Measurements from ENCODE around the gene HFE. TPM values are rescaled to one million over a fixed set of nuclear protein-coding genes. Genes with fewer than 3 reads are reported as not detected.

HFE gene
- total and polyA plus RNA-seq, 2 of the 13 experiments (the other 11 are each of a cell fraction or from before 2014, with no cell fraction given), result 3.7 to 6.3 TPM

- TF ChIP-seq KDM5A (IDR thresholded peaks at IDR 0.05; ENCODE audit: borderline replicate concordance, low read length), result no peak; the same call in 1 of the 2 replicates
- TF ChIP-seq ZNF460 (CRISPR knock-in tag; IDR thresholded peaks at IDR 0.05; ENCODE audit: borderline replicate concordance), result no peak
- TF ChIP-seq ELF1 (CRISPR knock-in tag; IDR thresholded peaks at IDR 0.05), result no peak
- TF ChIP-seq ELF3 (CRISPR knock-in tag; IDR thresholded peaks at IDR 0.05), result no peak
- TF ChIP-seq ZNF431 (CRISPR knock-in tag; IDR thresholded peaks at IDR 0.05; ENCODE audit: borderline replicate concordance, low read depth), result no peak
- no peak for TF ChIP-seq ZNF235 (CRISPR knock-in tag; IDR thresholded peaks at IDR 0.05; ENCODE audit: borderline replicate concordance)
- TF ChIP-seq, protein P1, sequence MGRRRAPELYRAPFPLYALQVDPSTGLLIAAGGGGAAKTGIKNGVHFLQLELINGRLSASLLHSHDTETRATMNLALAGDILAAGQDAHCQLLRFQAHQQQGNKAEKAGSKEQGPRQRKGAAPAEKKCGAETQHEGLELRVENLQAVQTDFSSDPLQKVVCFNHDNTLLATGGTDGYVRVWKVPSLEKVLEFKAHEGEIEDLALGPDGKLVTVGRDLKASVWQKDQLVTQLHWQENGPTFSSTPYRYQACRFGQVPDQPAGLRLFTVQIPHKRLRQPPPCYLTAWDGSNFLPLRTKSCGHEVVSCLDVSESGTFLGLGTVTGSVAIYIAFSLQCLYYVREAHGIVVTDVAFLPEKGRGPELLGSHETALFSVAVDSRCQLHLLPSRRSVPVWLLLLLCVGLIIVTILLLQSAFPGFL (CRISPR knock-in tag; IDR thresholded peaks at IDR 0.05), result 0 out of 2 replicates have a peak, but pooled peaks have one; percentile 42
- 0 out of 2 replicates have a peak, but pooled peaks have one; percentile 25 for TF ChIP-seq ISL2 (CRISPR knock-in tag; IDR thresholded peaks at IDR 0.05)
- peak; percentile 57 for TF ChIP-seq KDM2A (CRISPR knock-in tag; IDR thresholded peaks at IDR 0.05; ENCODE audit: borderline replicate concordance, low read depth)
- no peak for TF ChIP-seq ZNF558 (CRISPR knock-in tag; IDR thresholded peaks at IDR 0.05; ENCODE audit: borderline replicate concordance)
- TF ChIP-seq AHDC1 (CRISPR knock-in tag; IDR thresholded peaks at IDR 0.05; ENCODE audit: borderline replicate concordance), result no peak; the same call in 1 of the 2 replicates
- no peak for TF ChIP-seq CEBPB (IDR thresholded peaks at IDR 0.05; ENCODE audit: borderline replicate concordance, low read depth, low read length)
- TF ChIP-seq NR3C1 (CRISPR knock-in tag; IDR thresholded peaks at IDR 0.05), result no peak
- TF ChIP-seq MLLT10 (CRISPR knock-in tag; IDR thresholded peaks at IDR 0.05), result no peak
- peak; percentile 37 for TF ChIP-seq ZNF781 (CRISPR knock-in tag; IDR thresholded peaks at IDR 0.05; ENCODE audit: borderline replicate concordance, not compliant biosample characterization)
- TF ChIP-seq, protein P2, sequence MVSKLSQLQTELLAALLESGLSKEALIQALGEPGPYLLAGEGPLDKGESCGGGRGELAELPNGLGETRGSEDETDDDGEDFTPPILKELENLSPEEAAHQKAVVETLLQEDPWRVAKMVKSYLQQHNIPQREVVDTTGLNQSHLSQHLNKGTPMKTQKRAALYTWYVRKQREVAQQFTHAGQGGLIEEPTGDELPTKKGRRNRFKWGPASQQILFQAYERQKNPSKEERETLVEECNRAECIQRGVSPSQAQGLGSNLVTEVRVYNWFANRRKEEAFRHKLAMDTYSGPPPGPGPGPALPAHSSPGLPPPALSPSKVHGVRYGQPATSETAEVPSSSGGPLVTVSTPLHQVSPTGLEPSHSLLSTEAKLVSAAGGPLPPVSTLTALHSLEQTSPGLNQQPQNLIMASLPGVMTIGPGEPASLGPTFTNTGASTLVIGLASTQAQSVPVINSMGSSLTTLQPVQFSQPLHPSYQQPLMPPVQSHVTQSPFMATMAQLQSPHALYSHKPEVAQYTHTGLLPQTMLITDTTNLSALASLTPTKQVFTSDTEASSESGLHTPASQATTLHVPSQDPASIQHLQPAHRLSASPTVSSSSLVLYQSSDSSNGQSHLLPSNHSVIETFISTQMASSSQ (IDR thresholded peaks at IDR 0.05; ENCODE audit: low read depth), result no peak; the same call in 1 of the 2 replicates
- TF ChIP-seq, protein P2 (CRISPR knock-in tag; IDR thresholded peaks at IDR 0.05; ENCODE audit: borderline replicate concordance), result 0 out of 2 replicates have a peak, but pooled peaks have one; percentile 16
- TF ChIP-seq ZNF7 (CRISPR knock-in tag; IDR thresholded peaks at IDR 0.05), result no peak
Measured at GRCh38 chr6:26044140-26045064, 42.8 kb upstream of the HFE start (continued).
